SK-N-SH treated with all-trans-retinoic acid at 6 μM for 48 hours (cell line): ENCODE results near the gene KCNH1.

Source experiments
- ATAC-seq: fragments of 200-7000 bp; cut with Tn5 transposase; 3 replicates; pipeline ENCODE4 v1.9.1; 2020; ENCODE audit warnings: mild to moderate bottlenecking, moderate library complexity
- ARNTL ChIP-seq: fragments of 450-650 bp; formaldehyde crosslinking; IDR thresholded peaks from 2 replicates; pipeline ENCODE4 v1.5.0; 2020; ENCODE audit warnings: low read depth, mild to moderate bottlenecking, moderate library complexity, borderline replicate concordance
- BACH2 ChIP-seq: fragments of 250-450 bp; sonication (Bioruptor Pico); IDR thresholded peaks from 2 replicates; pipeline ENCODE4 v1.9.0; 2021; ENCODE audit warnings: mild to moderate bottlenecking, borderline replicate concordance
- CREB5 ChIP-seq: fragments of 250-450 bp; sonication (Bioruptor Pico); IDR thresholded peaks from 2 replicates; pipeline ENCODE4 v1.5.1; 2020; ENCODE audit warnings: low read depth, mild to moderate bottlenecking, moderate library complexity
- CSDC2 ChIP-seq: fragments of 250-450 bp; sonication (Bioruptor Pico); IDR thresholded peaks from 2 replicates; pipeline ENCODE4 v1.5.0; 2020; ENCODE audit warnings: mild to moderate bottlenecking, moderate library complexity
- CSRNP3 ChIP-seq: fragments of 250-450 bp; sonication (Bioruptor Pico); IDR thresholded peaks from 2 replicates; pipeline ENCODE4 v1.5.1; 2021; ENCODE audit warnings: mild to moderate bottlenecking, moderate library complexity
- ESRRG ChIP-seq: fragments of 250-450 bp; sonication (Bioruptor Pico); IDR thresholded peaks from 2 replicates; pipeline ENCODE4 v1.6.1; 2021; ENCODE audit warnings: mild to moderate bottlenecking
- GLIS3 ChIP-seq: fragments of 250-450 bp; sonication (Bioruptor Pico); IDR thresholded peaks from 2 replicates; pipeline ENCODE4 v1.5.0; 2020; ENCODE audit warnings: mild to moderate bottlenecking, moderate library complexity
- ISL1 ChIP-seq: fragments of 250-450 bp; sonication (Bioruptor Pico); IDR thresholded peaks from 2 replicates; pipeline ENCODE4 v2.1.2; 2022; ENCODE audit warnings: mild to moderate bottlenecking, moderate library complexity
- OSR1 ChIP-seq: fragments of 250-450 bp; sonication (Bioruptor Pico); IDR thresholded peaks from 2 replicates; pipeline ENCODE4 v1.8.0; 2022; ENCODE audit warnings: moderate library complexity, mild to moderate bottlenecking, inconsistent platforms
- PATZ1 ChIP-seq: fragments of 250-450 bp; sonication (Bioruptor Pico); IDR thresholded peaks from 2 replicates; pipeline ENCODE4 v1.8.0; 2020; ENCODE audit warnings: mild to moderate bottlenecking, moderate library complexity, borderline replicate concordance
- POU6F1 ChIP-seq: fragments of 250-450 bp; sonication (Bioruptor Pico); IDR thresholded peaks from 2 replicates; pipeline ENCODE4 v1.8.0; 2021; ENCODE audit warnings: low read depth, mild to moderate bottlenecking, moderate library complexity, borderline replicate concordance
- PPARA ChIP-seq: fragments of 250-450 bp; sonication (Bioruptor Pico); IDR thresholded peaks from 2 replicates; pipeline ENCODE4 v1.5.0; 2020; ENCODE audit warnings: mild to moderate bottlenecking, borderline replicate concordance
- SNAI2 ChIP-seq: fragments of 250-450 bp; sonication (Bioruptor Pico); IDR thresholded peaks from 2 replicates; pipeline ENCODE4 v1.5.0; 2020; ENCODE audit warnings: mild to moderate bottlenecking, moderate library complexity
- TCF4 ChIP-seq: fragments of 250-450 bp; sonication (Bioruptor Pico); IDR thresholded peaks from 2 replicates; pipeline ENCODE4 v1.8.0; 2021; ENCODE audit warnings: mild to moderate bottlenecking, moderate library complexity, borderline replicate concordance
- TOX ChIP-seq: fragments of 250-450 bp; sonication (Bioruptor Pico); IDR thresholded peaks from 2 replicates; pipeline ENCODE4 v1.8.0; 2021; ENCODE audit warnings: mild to moderate bottlenecking, moderate library complexity, borderline replicate concordance
- TSHZ2 ChIP-seq: fragments of 250-450 bp; sonication (Bioruptor Pico); IDR thresholded peaks from 2 replicates; pipeline ENCODE4 v1.5.0; 2020; ENCODE audit warnings: mild to moderate bottlenecking, moderate library complexity
- ZC3H10 ChIP-seq: fragments of 250-450 bp; sonication (Bioruptor Pico); IDR thresholded peaks from 2 replicates; pipeline ENCODE4 v1.5.1; 2021; ENCODE audit warnings: mild to moderate bottlenecking, moderate library complexity
- ZFP3 ChIP-seq: fragments of 250-450 bp; sonication (Bioruptor Pico); IDR thresholded peaks from 2 replicates; pipeline ENCODE4 v1.5.0; 2020; ENCODE audit warnings: mild to moderate bottlenecking, moderate library complexity
- ZFP30 ChIP-seq: fragments of 450-650 bp; formaldehyde crosslinking; IDR thresholded peaks from 2 replicates; pipeline ENCODE4 v1.5.0; 2022; ENCODE audit warnings: mild to moderate bottlenecking, moderate library complexity
- ZNF565 ChIP-seq: fragments of 450-650 bp; formaldehyde crosslinking; conservative IDR thresholded peaks from 2 replicates; pipeline ENCODE4 v1.5.0; 2020; ENCODE audit warnings: low read depth, mild to moderate bottlenecking, moderate library complexity
- ZNF70 ChIP-seq: fragments of 450-650 bp; formaldehyde crosslinking; IDR thresholded peaks from 2 replicates; pipeline ENCODE4 v1.5.0; 2020; ENCODE audit warnings: mild to moderate bottlenecking, moderate library complexity
- ZNF8 ChIP-seq: fragments of 450-650 bp; formaldehyde crosslinking; IDR thresholded peaks from 2 replicates; pipeline ENCODE4 v1.5.0; 2020; ENCODE audit warnings: mild to moderate bottlenecking, moderate library complexity

Gene KCNH1

GRCh38 chr1:210905365-210905904, 228.5 kb downstream of the KCNH1 start:
- TF ChIP-seq ISL1 (CRISPR knock-in tag) = no peak
- no peak for TF ChIP-seq ZNF70 (CRISPR knock-in tag)
- no peak for TF ChIP-seq ZNF565 (CRISPR knock-in tag)
- TF ChIP-seq GLIS3 (CRISPR knock-in tag) = no peak
- no peak for TF ChIP-seq ZFP3 (CRISPR knock-in tag)
- TF ChIP-seq CREB5 (CRISPR knock-in tag) = no peak
- TF ChIP-seq SNAI2 (CRISPR knock-in tag) = no peak
- no peak for TF ChIP-seq ZC3H10 (CRISPR knock-in tag)
- no peak for ATAC-seq

GRCh38 chr1:210901981-210902770, 231.8 kb downstream of the KCNH1 start:
- ATAC-seq = no peak
- no peak for TF ChIP-seq PPARA (CRISPR knock-in tag)
- no peak for TF ChIP-seq ESRRG (CRISPR knock-in tag)
- no peak for TF ChIP-seq ZFP3 (CRISPR knock-in tag)
- no peak for TF ChIP-seq CSDC2 (CRISPR knock-in tag)
- no peak for TF ChIP-seq SNAI2 (CRISPR knock-in tag)
- no peak for TF ChIP-seq OSR1
- TF ChIP-seq BACH2 (CRISPR knock-in tag) = no peak
- no peak for TF ChIP-seq TOX (CRISPR knock-in tag)
- TF ChIP-seq CSRNP3 (CRISPR knock-in tag) = no peak
- TF ChIP-seq ZNF70 (CRISPR knock-in tag) = no peak
- no peak for TF ChIP-seq TCF4 (CRISPR knock-in tag)
- TF ChIP-seq POU6F1 (CRISPR knock-in tag) = no peak
- no peak for TF ChIP-seq TSHZ2 (CRISPR knock-in tag)
- no peak for TF ChIP-seq ZNF565 (CRISPR knock-in tag)
- TF ChIP-seq, all 23 proteins: peak for 0

GRCh38 chr1:210900820-210901219, 233.1 kb downstream of the KCNH1 start:
- no peak for ATAC-seq
- no peak for TF ChIP-seq PATZ1
- TF ChIP-seq ARNTL = no peak
- no peak for TF ChIP-seq TOX (CRISPR knock-in tag)
- no peak for TF ChIP-seq TSHZ2 (CRISPR knock-in tag)
- TF ChIP-seq POU6F1 (CRISPR knock-in tag) = no peak
- TF ChIP-seq ISL1 (CRISPR knock-in tag) = no peak
- TF ChIP-seq ZNF8 = no peak
- no peak for TF ChIP-seq ZFP3 (CRISPR knock-in tag)
- no peak for TF ChIP-seq PPARA (CRISPR knock-in tag)
- no peak for TF ChIP-seq ZNF565 (CRISPR knock-in tag)
- no peak for TF ChIP-seq ZFP30 (CRISPR knock-in tag)
- TF ChIP-seq ESRRG (CRISPR knock-in tag) = no peak
- no peak for TF ChIP-seq OSR1
